Raji (cell line): ENCODE data around the gene SCGN.

Experiments used
- POLR2A ChIP-seq: IDR thresholded peaks from 2 replicates; pipeline ENCODE4 v1.6.1; 2011; ENCODE audit warnings: low read depth, low read length, control low read depth; ENCODE audit not compliant: insufficient read depth

SCGN gene

DNA sequence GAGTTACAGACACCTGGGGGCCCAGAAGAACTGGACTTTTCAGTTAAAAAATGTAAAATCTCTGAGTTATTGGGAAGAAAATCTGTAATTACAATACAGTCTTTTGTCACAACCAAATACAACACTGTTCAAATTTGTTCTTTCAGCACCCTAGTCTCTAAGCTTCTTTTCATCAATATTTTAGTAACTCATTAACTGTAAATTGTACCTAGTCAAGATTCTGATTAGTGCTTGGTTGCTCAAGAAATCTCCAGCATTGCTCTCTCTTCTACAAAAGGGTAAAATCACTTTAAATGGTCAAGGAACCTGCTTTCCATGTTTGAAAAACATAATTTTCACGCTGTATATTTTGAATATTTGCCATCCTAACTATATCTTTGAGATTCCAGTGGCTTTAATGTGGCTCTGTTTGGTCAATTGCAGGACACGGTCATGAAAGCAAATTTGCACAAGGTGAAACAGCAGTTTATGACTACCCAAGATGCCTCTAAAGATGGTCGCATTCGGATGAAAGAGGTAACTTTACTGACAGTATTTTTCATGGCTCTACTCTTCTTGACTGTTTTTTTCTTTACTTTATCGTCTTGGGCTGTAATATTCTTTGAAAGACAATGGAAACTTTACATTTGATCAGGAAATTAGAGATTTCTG, 9.2 kb downstream of the SCGN start:
- no peak for TF ChIP-seq POLR2A

DNA sequence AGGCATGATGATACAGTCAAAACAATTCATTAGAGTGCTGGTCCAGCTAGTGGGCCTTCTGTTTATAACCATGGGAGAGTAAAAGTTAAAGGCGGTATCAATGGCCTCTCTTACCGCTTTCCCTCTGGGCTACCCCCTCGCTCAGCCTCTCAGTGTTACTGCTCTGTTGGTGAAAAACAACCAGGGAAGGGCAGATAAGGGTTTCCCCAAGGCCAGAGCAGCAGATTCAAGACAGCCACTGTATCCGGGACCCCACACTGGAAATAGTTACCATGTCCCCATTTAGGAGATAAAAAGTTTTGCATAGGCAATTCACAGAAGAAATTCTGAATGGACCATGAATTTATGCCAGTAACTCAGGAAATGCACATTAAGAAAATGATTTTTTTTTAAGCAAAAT, 13.4 kb downstream of the SCGN start:
- no peak for TF ChIP-seq POLR2A

DNA sequence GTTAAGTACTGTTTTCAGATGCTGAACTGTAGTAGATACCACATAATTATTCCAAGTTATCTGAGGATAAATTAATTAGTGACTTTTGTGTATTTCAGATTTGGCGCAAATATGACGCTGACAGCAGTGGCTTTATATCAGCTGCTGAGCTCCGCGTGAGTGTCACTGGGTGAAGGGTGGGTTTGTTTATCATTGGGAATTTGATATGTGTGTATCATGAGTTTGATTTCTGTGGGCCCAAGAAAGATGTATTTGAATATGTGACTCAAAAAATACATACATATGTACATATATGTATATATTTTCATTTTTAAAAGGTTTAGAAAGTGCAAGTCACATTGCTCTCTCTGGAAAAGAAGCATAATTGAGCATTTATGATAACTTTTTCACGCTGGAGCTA, 17.4 kb downstream of the SCGN start:
- no peak for TF ChIP-seq POLR2A

DNA sequence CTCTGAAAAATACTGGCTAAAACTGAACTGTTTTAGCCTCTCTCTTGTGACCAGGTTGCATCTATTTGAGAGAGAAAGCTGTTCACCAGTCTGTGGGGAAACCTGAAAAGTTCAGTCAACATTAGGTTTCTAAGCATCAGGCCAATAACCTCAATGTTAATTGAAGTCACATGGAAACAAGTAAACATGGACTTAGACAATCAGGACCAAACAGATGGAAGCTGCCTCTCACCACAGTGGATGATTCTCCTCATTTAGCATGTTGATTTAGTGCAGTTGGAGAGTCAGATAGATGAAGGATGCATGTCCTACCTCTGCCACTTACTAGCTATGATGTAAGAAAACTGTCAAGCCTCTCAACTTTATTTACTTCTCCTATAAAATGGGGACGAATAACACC, 18.2 kb downstream of the SCGN start:
- TF ChIP-seq POLR2A: no peak

DNA sequence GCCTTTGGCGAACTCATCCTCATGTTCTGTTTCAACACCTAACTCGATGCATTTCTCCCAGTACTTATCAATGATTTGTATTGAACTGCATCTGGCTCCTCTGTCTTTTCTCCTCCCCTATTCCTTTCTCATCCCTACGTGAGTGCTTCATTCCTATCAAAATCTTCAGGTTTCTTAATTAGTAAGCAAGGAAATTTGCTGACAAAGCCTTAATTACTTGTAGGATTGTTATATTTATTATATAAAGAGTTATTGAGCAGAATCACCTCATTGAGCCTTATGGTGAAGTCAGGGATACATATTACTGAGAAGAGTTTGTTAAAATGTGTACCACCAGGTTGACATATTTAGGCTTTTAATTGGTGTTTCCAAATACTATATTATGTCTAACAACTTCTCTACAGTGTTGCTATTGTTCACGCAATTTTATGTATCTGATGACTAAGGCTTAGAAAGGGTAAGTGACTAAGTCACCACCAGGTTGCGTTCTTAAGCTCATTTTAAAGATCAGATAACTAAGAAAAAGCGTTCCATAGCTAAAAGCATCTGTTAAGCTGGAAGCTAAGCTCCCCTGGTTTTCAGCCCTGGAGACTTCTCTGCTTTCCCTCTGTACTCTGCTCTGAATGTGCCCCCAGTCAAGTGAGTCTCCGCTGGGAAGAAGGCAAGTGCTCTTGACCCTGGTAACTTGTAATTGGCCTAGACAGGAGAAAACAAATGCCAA, 18.9 kb downstream of the SCGN start:
- TF ChIP-seq POLR2A: no peak

DNA sequence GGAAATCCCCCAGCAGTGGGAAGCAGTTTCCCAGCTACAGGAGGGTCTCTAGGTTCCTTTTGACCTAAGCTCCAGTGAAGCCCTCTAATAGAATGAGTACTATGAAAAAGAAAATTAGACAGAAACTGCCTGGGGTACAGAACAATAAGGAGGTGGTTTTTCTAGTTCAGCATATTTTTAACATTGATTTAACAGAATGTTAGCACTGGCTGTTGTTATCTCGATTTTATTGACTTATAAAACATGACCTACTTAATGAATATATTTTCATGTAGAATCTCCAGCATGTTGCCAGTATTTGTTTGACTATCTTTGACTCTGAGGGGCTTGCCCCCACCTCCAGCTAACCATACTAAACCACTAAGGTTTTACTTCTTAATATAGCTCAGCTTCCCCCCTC, 19.6 kb downstream of the SCGN start:
- TF ChIP-seq POLR2A: no peak

DNA sequence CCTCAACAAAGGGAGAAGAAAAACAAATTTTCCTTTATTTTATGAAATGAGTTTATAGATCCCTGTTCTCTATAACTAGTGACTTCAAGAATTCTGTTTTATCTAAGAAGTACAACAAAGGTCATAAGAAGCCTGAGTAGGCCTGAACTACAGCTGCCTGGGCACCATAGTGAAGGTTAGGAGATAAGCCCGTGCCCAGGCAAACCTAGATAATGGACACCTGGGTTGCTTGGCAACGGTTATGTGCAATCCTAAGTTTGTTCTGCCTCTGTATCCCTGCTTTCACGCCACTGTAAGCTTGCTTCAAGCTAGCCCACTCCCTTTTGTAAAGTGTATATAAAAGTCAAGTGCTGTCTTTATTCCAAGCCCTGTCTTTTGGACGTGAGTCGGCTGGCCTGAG, 23.2 kb downstream of the SCGN start:
- TF ChIP-seq POLR2A: no peak

DNA sequence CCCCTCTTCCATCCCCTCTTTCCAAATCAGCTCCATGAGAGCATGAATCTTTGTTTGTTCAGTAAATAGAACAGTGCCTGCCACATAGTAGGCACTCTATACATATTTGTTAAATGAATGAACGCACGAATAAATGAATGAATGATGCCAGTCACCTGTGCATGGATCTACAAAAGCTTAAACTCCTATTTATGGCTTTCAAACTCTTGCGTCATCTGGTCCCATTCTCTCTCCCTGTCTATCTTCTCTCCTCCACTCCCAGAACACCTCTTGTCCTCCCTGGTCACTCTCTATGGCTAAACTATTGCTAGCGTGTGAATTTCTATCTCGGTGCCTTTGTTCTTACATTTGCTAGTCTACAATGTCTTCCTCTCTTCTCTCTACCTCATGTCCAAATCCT, 24.8 kb downstream of the SCGN start:
- TF ChIP-seq POLR2A: no peak

DNA sequence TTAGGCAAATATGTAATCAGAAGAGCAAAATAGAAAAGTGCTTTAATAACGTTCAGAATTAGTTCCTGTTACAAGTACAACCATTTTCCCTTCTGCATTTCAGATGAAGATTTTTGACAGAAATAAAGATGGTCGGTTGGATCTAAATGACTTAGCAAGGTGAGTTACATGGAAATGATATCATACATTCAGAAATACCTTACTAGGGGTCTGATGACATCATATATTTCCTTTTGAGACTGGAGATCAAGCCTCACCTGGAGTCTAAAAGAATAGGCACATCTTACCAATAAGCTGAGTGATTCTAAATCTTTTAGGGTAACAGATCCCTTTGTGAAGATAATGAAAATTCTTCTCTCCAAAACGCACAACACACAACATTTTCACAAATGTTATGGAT, 29.8 kb downstream of the SCGN start:
- TF ChIP-seq POLR2A: no peak

DNA sequence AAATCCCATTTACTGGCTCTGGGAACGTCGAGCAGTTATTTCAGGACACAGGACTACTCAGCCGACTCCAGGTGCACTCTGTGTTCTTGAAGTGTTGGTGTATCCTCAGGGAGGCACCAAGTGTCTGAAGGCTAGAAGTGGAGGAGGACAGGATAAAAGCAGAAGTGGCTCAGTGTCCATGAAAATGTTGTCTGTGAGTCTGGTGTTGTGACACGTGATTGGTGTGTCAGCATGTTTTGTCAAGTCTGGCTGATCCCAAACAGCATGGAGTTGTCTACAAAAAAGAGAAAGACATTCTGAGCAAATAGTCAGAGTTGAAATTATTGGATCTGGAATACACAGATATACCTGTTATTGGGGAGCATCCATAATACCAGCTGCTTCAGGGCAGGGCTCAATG, 30.3 kb downstream of the SCGN start:
- TF ChIP-seq POLR2A: no peak

DNA sequence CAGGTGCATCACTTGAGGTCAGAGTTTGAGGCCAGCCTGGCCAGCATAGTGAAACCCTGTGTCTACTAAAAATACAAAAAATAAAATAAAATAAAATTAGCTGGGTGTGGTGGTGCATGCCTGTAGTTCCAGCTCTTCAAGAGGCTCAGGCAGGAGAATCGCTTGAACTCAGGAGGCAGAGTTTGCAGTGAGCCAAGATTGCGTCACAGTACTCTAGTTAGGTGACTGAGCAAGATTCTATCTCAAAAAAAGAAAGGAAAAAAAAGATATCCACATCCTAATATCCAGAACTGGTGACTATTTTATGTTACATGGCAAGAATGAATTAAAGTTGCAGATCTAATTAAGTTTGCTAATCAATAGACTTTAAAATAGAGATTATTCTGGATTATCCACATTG, 32.5 kb downstream of the SCGN start:
- TF ChIP-seq POLR2A: no peak

DNA sequence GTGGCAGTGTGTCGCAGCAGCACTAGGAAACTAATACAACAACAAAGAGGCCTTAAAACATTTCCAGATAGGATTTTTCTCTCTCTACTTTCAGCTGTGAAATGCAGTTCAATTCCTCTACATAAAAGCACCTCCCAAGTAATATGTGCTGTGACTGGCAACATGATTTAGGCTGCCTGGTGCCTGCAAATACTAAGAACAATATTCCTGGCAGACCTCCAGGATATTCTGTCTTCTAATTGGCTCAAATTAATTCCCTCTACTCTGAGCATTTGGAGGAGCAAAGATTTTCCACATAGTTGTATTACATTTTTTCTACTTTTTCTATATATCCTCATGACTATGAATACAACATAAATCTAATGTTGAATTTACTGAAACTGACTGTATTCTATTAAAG, 33.2 kb downstream of the SCGN start:
- no peak for TF ChIP-seq POLR2A

DNA sequence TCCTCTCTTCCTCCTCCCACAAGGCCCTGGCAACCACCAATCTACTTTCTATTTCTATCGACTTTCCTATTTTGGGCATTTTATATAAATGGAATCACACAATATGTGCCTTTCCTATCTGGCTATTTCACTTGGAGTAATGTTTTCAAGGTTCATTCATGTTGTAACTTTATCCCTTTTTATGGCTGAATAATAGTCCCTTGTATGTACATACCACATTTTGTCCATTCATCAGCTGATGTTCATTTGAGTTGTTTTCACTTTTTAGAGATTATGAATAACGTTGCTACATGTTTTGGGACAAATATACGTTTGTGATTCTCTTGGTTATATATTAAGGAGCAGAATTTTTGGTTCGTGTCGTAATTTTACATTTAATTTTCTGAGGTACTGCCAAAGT, 33.9 kb downstream of the SCGN start:
- TF ChIP-seq POLR2A: no peak

DNA sequence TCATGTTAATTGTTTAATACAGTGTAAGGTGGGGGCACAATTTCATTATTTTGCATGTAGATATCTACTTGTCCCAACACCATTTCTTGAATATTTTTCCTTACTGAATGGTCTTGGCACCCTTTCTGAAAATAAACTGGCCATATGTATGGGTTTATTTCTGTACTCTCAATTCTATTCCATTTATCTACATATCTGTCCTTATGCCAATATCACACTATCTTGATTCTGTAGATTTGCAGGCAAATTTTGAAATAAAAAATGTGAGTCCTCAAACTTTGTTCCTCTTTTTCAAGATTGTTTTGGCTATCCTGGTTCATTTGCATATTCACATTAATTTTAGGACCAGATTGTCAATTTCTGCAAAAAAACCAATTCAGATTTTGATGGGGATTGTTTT, 34.8 kb downstream of the SCGN start:
- TF ChIP-seq POLR2A: no peak

DNA sequence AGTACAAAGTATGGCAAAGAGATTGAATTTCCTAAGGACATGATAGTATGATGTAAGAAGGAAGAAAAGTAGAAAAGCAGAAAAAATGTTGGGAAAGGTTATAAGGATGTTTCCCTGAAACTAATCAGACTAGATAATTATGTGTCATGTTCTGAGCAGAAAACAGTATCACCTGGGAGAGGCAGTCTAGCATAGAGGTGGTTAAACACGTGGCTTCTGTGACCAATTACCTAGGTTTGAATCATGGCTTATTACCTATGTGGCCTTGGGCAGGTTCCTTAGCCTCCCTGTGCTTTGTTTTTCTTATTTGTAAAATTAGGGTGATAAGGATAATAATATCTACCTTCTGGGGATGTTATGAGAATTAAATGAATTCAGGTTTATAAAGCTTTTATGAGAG, 38.0 kb downstream of the SCGN start:
- no peak for TF ChIP-seq POLR2A

DNA sequence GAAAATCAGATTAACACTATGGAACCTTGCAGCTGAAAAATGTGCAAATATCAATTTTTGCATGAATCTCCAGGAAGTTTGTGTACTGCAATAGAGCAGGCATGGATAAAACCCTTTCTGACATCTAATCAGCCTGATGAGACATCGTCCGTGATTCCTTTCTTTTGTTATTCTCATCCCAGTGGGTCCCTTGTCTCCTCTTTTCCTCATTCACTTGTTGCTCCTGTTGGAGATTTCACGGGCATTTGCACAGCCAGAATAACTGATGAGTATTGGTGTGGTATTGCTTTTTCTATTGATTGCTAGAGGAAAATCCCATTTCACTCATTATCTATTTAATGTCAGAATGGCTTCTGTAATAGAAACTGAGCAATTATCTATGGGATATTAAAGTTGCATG, 39.9 kb downstream of the SCGN start:
- no peak for TF ChIP-seq POLR2A

DNA sequence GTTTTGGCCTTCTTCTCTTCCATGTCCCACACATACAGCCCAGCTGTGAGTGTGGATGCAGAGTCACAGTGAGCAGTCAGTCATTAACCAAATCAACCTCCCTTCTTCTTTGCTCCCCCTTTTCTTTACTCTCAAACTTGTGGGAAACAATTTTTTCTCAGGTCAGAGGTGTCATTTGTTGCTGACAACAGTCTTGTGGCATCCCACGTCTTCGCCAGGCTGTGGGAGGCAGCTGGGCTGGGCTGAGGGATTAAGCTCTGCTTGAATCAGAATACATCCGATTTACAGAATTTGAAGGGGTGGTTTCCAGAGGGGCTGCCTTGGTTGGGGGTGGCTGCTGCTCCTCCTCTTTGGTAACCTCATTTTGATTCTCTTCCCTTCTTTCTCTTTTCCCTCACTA, 40.5 kb downstream of the SCGN start:
- no peak for TF ChIP-seq POLR2A
